GM15510 (cell line): Measurements from ENCODE around the gene AXIN1.

Source experiments
- POLR2A ChIP-seq: IDR thresholded peaks from 3 replicates; pipeline ENCODE4 v1.6.1; 2011; ENCODE audit warnings: borderline replicate concordance; ENCODE audit not compliant: insufficient read length; ENCODE audit errors: extremely low read depth

AXIN1 gene

GRCh38 chr16:275786-276232 lies 76.7 kb downstream of the AXIN1 start, which contains the start of gene RGS11:
Gene RGS11, minus strand, starts transcription at chr16:275944. Its CDS starts 33 bp downstream, at chr16:275911.
- TF ChIP-seq POLR2A, result no peak

- TF ChIP-seq POLR2A, result no peak
Measured at GRCh38 chr16:275041-275641, 77.4 kb downstream of the AXIN1 start.

- no peak for TF ChIP-seq POLR2A
Measured at GRCh38 chr16:273547-274421, 78.7 kb downstream of the AXIN1 start.

- no peak for TF ChIP-seq POLR2A
Measured at GRCh38 chr16:272633-273546, 79.6 kb downstream of the AXIN1 start.

GRCh38 chr16:270381-271255 lies 81.9 kb downstream of the AXIN1 start:
- TF ChIP-seq POLR2A, result no peak

GRCh38 chr16:269061-269796 lies 83.3 kb downstream of the AXIN1 start:
- no peak for TF ChIP-seq POLR2A

GRCh38 chr16:268141-269053 lies 84.1 kb downstream of the AXIN1 start:
- no peak for TF ChIP-seq POLR2A

GRCh38 chr16:266258-267164 lies 86.0 kb downstream of the AXIN1 start:
- no peak for TF ChIP-seq POLR2A

- no peak for TF ChIP-seq POLR2A
Measured at GRCh38 chr16:265711-266110, 86.8 kb downstream of the AXIN1 start.

- TF ChIP-seq POLR2A, result no peak
Measured at GRCh38 chr16:265002-265529, 87.5 kb downstream of the AXIN1 start.

GRCh38 chr16:264440-264951 lies 88.0 kb downstream of the AXIN1 start:
- TF ChIP-seq POLR2A, result no peak
